Hematopoietic multipotent progenitor cell (in vitro differentiated cells): ENCODE measurements around the gene WDR18. TPM values are rescaled to one million over a fixed set of nuclear protein-coding genes. Genes with fewer than 3 reads are reported as not detected.

ENCODE experiments used
- DNase-seq, 3 donors: peaks; one replicate each; pipeline ENCODE4 v3.0.0-alpha.2; 2011 to 2015; ENCODE audit warnings: low read depth in 2 of 3, low spot score in 2 of 3
- total RNA-seq: library from RNA; depleted of rRNA; stranded (reverse); fragments of >200 nt; gene quantifications from one replicate; pipeline ENCODE4 v1.2.3, GENCODE V29; 2012

WDR18 gene
- total RNA-seq, 1 donor: 100 TPM

- DNase-seq: no peak
Measured at GRCh38 chr19:964116-964520, 20.0 kb upstream of the WDR18 start.

- DNase-seq: peak in 1 of 3 donors; percentile 44
Measured at GRCh38 chr19:964761-965694, 19.1 kb upstream of the WDR18 start.

GRCh38 chr19:966485-967088, 17.6 kb upstream of the WDR18 start:
- DNase-seq: no peak

- DNase-seq: peak in 1 of 3 donors; percentile 22
Measured at GRCh38 chr19:970695-971094, 13.4 kb upstream of the WDR18 start.

GRCh38 chr19:971795-972194, 12.3 kb upstream of the WDR18 start:
- no peak for DNase-seq

- DNase-seq: no peak
Measured at GRCh38 chr19:972281-972680, 11.9 kb upstream of the WDR18 start.

GRCh38 chr19:973726-974563, 10.2 kb upstream of the WDR18 start:
- no peak for DNase-seq

GRCh38 chr19:974564-975257, 9.4 kb upstream of the WDR18 start:
- no peak for DNase-seq

GRCh38 chr19:976476-976875, 7.7 kb upstream of the WDR18 start:
- no peak for DNase-seq

GRCh38 chr19:977058-977464, 7.1 kb upstream of the WDR18 start:
- DNase-seq: no peak

GRCh38 chr19:979318-979741, 4.8 kb upstream of the WDR18 start:
- no peak for DNase-seq

GRCh38 chr19:980133-980998, 3.8 kb upstream of the WDR18 start:
- DNase-seq: no peak

- peak; percentile 63 to 76 (median 68) for DNase-seq
Measured at GRCh38 chr19:982567-983170, 1.5 kb upstream of the WDR18 start.

- no peak for DNase-seq
Measured at GRCh38 chr19:986083-986482, 1.9 kb downstream of the WDR18 start.

- DNase-seq: no peak
Measured at GRCh38 chr19:988081-988480, 3.9 kb downstream of the WDR18 start.

- no peak for DNase-seq
Measured at GRCh38 chr19:988510-988909, 4.4 kb downstream of the WDR18 start.

- no peak for DNase-seq
Measured at GRCh38 chr19:989381-990081, 5.4 kb downstream of the WDR18 start.

GRCh38 chr19:990119-990571, 6.0 kb downstream of the WDR18 start:
- DNase-seq: no peak
